Calu3 (cell line): ENCODE results near the gene KCNH1. TPM values are rescaled to one million over a fixed set of nuclear protein-coding genes. Genes with fewer than 3 reads are reported as not detected.

Source experiments
- BruUV-seq: library from RNA; stranded (reverse); fragments of 400-500 nt; replicated peaks from 2 replicates; lab custom pipeline; 2021; lab: Mats Ljungman, UMichigan
- CTCF ChIA-PET: fragments of 300-600 bp; sonication (Branson Sonifier 250); formaldehyde crosslinking; loops from one replicate; lab custom pipeline; 2022; ENCODE audit warnings: antibody characterized with exemption; lab: Charles Lee
- DNase-seq: peaks from one replicate; pipeline ENCODE4 v3.0.0; 2022
- H3K27ac Mint-ChIP-seq: one replicate; pipeline ENCODE4 v1.8.0; 2022; ENCODE audit warnings: mixed read lengths; ENCODE audit not compliant: unreplicated experiment
- H3K27me3 Mint-ChIP-seq: one replicate; pipeline ENCODE4 v1.8.0; 2022; ENCODE audit warnings: mixed read lengths; ENCODE audit not compliant: unreplicated experiment
- H3K36me3 Mint-ChIP-seq: one replicate; pipeline ENCODE4 v1.8.0; 2022; ENCODE audit warnings: mild to moderate bottlenecking, moderate library complexity, mixed read lengths; ENCODE audit not compliant: insufficient read depth, unreplicated experiment
- H3K4me1 Mint-ChIP-seq: one replicate; pipeline ENCODE4 v1.8.0; 2022; ENCODE audit warnings: mild to moderate bottlenecking, low read depth, mixed read lengths; ENCODE audit not compliant: unreplicated experiment
- H3K4me3 Mint-ChIP-seq: one replicate; pipeline ENCODE4 v1.8.0; 2022; ENCODE audit warnings: mild to moderate bottlenecking, low read depth, moderate library complexity, mixed read lengths; ENCODE audit not compliant: unreplicated experiment
- H3K9me3 Mint-ChIP-seq: one replicate; pipeline ENCODE4 v1.8.0; 2022; ENCODE audit warnings: low read depth, mixed read lengths; ENCODE audit not compliant: unreplicated experiment
- intact Hi-C: fragments of 100-400 bp; cut with micrococcal nuclease; formaldehyde crosslinking; loops from one replicate; pipeline ENCODE4 v1.10.0; 2022; ENCODE audit not compliant: unreplicated experiment
- total RNA-seq: library from RNA; stranded (reverse); gene quantifications from 2 replicates; pipeline ENCODE4 v1.2.3, GENCODE V29; 2022
- TF ChIP-seq, protein P1 (sequence below): fragments of 200-600 bp; IDR thresholded peaks from one replicate; pipeline ENCODE4 v1.8.0; 2022; ENCODE audit warnings: antibody characterized with exemption; ENCODE audit not compliant: unreplicated experiment

The KCNH1 gene
- total RNA-seq, 1 experiment from 2014 or later, result not detected

DNA sequence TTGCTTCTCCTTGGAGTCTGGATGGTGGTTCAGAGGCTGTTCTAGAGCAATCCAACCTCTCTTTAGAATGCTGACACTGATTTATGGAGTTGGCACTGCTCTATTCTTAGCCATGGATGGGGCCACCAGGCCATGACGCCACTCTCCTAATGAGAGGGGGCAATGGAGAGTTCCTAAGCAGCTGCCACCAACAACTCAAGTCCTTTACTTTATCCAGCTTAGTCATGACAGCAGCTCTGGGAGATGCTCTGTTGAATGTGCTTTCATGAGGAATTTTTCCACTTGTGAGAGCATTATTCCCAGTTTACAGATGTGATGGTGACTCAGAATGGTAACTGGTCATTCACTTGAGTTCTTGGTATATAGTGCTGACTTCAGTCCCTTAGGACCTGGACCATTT, 438.9 kb downstream of the KCNH1 start:
- no peak for DNase-seq
- H3K36me3 Mint-ChIP-seq, result no peaks in the 10 kb centered on the region
- H3K4me3 Mint-ChIP-seq, result no peak overlapping the region
- CTCF ChIA-PET, result interaction anchor here (0.5 kb wide), 1 partner anchor 501 kb away, joined by 3 read pairs; no protein-coding TSS in a partner anchor
- BruUV-seq, result no TSS peak
- no peaks in the 10 kb centered on the region for H3K4me1 Mint-ChIP-seq
- intact Hi-C loops, result no loop called here
- no peak overlapping the region for H3K27ac Mint-ChIP-seq
- H3K9me3 Mint-ChIP-seq, result no peaks in the 10 kb centered on the region
- peaks cover 69% of the 10 kb centered on the region for H3K27me3 Mint-ChIP-seq
- TF ChIP-seq, protein P1, sequence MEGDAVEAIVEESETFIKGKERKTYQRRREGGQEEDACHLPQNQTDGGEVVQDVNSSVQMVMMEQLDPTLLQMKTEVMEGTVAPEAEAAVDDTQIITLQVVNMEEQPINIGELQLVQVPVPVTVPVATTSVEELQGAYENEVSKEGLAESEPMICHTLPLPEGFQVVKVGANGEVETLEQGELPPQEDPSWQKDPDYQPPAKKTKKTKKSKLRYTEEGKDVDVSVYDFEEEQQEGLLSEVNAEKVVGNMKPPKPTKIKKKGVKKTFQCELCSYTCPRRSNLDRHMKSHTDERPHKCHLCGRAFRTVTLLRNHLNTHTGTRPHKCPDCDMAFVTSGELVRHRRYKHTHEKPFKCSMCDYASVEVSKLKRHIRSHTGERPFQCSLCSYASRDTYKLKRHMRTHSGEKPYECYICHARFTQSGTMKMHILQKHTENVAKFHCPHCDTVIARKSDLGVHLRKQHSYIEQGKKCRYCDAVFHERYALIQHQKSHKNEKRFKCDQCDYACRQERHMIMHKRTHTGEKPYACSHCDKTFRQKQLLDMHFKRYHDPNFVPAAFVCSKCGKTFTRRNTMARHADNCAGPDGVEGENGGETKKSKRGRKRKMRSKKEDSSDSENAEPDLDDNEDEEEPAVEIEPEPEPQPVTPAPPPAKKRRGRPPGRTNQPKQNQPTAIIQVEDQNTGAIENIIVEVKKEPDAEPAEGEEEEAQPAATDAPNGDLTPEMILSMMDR, result no peak

GRCh38 chr1:210692796-210693195, 441.2 kb downstream of the KCNH1 start:
- Mint-ChIP-seq H3K36me3 (no peaks in the 10 kb centered on the region), H3K27ac (no peak overlapping the region), H3K9me3 (no peaks in the 10 kb centered on the region), H3K4me1 (no peaks in the 10 kb centered on the region), H3K27me3 (peaks cover 52% of the 10 kb centered on the region), H3K4me3 (no peak overlapping the region)
- CTCF ChIA-PET, result no interaction called here
- TF ChIP-seq, protein P1, result no peak
- BruUV-seq, result no TSS peak
- intact Hi-C loops, result no loop called here
- no peak for DNase-seq

DNA sequence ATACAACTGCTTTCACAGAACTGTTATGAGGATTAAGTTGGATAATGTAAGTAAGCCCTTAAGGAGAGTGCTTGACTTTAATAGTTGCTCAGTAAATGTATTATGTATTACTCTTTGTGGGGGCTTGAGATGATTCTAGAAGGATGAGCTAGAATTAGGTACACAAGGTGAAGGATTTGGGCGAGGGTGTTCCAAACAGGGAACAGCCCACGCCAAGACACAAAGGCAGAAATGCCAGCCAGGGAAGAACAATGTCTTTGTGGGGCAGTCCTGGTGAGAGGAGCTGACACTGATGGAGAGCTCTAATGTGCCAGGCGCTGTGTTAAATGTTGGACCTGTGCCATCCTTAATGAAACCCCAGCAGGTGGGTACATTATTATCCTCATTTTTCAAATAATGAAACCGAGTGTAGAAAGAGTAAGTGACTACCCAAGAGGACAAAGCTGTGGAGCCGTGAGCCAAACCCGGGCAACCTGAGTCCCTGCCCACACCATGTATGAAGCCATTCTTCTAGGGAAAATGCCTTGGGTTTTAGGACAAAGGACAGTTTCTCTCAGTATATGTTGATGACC, 442.8 kb downstream of the KCNH1 start:
- no peak overlapping the region for H3K27ac Mint-ChIP-seq
- H3K27me3 Mint-ChIP-seq, result peaks cover 54% of the 10 kb centered on the region
- BruUV-seq, result no TSS peak
- CTCF ChIA-PET, result no interaction called here
- no peaks in the 10 kb centered on the region for H3K4me1 Mint-ChIP-seq
- TF ChIP-seq, protein P1, result no peak
- H3K4me3 Mint-ChIP-seq, result no peak overlapping the region
- no peaks in the 10 kb centered on the region for H3K36me3 Mint-ChIP-seq
- intact Hi-C loops, result no loop called here
- no peaks in the 10 kb centered on the region for H3K9me3 Mint-ChIP-seq
- DNase-seq, result no peak

- intact Hi-C loops, result no loop called here
- H3K4me1 Mint-ChIP-seq, result no peaks in the 10 kb centered on the region
- no peaks in the 10 kb centered on the region for H3K36me3 Mint-ChIP-seq
- no peak for DNase-seq
- CTCF ChIA-PET, result no interaction called here
- no peaks in the 10 kb centered on the region for H3K9me3 Mint-ChIP-seq
- TF ChIP-seq, protein P1, result no peak
- no peak overlapping the region for H3K27ac Mint-ChIP-seq
- H3K27me3 Mint-ChIP-seq, result peaks cover 50% of the 10 kb centered on the region
- no TSS peak for BruUV-seq
- no peak overlapping the region for H3K4me3 Mint-ChIP-seq
These were observed 443.7 kb downstream of the KCNH1 start for GRCh38 chr1:210690236-210690635.
